ENCODE data around the gene LINC00305. TPM values are rescaled to one million over a fixed set of nuclear protein-coding genes. Genes with fewer than 3 reads are reported as not detected.

Gene LINC00305
- total RNA-seq, 3 donors from 2014 or later: not detected

Other genes with a start within 250 kb of the LINC00305 start
- under 1 TPM in 1 of 3 donors, not detected in 2; 0.15 TPM for gene SERPINB10, start 241.1 kb downstream of the LINC00305 start, total RNA-seq
- gene HMSD, start 199.8 kb downstream of the LINC00305 start, total RNA-seq: under 1 TPM in 1 of 3 donors, not detected in 2; 0.29 TPM
- gene SERPINB8, start 179.0 kb downstream of the LINC00305 start, total RNA-seq: 10 to 100 TPM; 13.1 to 16.0 (median 13.5) TPM

Data from breast epithelium (tissue), 3 donors.